Liver (tissue), 9 donors: ENCODE results near the gene AMOTL1. TPM values are rescaled to one million over a fixed set of nuclear protein-coding genes. Genes with fewer than 3 reads are reported as not detected.

Experiments used
- DNase-seq: peaks from one replicate; pipeline ENCODE4 v3.0.0-alpha.2; 2017; ENCODE audit warnings: low spot score
- H3K27ac ChIP-seq, 2 donors: one replicate each; pipeline ENCODE4 v1.7.0; 2013; ENCODE audit warnings: inconsistent platforms in 2 of 2, low read length in 2 of 2, control low read depth in 1 of 2, low read depth in 1 of 2, mild to moderate bottlenecking in 1 of 2
- H3K27me3 ChIP-seq, 4 donors: one replicate each; pipeline versions ENCODE4 v1.6.1 to v1.7.0; 2013; ENCODE audit warnings: low read length in 3 of 4, inconsistent platforms in 1 of 4, mild to moderate bottlenecking in 1 of 4, moderate library complexity in 1 of 4; ENCODE audit not compliant: control insufficient read depth in 4 of 4, insufficient read depth in 4 of 4
- H3K36me3 ChIP-seq, 4 donors: one replicate each; pipeline versions ENCODE4 v1.6.1 to v1.7.0; 2013; ENCODE audit warnings: low read length in 3 of 4, mild to moderate bottlenecking in 3 of 4, low read depth in 1 of 4, moderate library complexity in 1 of 4; ENCODE audit not compliant: control insufficient read depth in 4 of 4, insufficient read depth in 3 of 4
- H3K4me1 ChIP-seq, 4 donors: one replicate each; pipeline versions ENCODE4 v1.6.1 to v1.7.0; 2013; ENCODE audit warnings: low read length in 3 of 4, mild to moderate bottlenecking in 3 of 4, moderate library complexity in 1 of 4; ENCODE audit not compliant: control insufficient read depth in 4 of 4, insufficient read depth in 4 of 4
- H3K4me3 ChIP-seq, 3 donors: one replicate each; pipeline versions ENCODE4 v1.6.1 to v1.7.0; 2013; ENCODE audit warnings: low read length in 3 of 3, control low read depth in 1 of 3, low read depth in 1 of 3, mild to moderate bottlenecking in 1 of 3
- H3K9ac ChIP-seq, 2 donors: one replicate each; pipeline ENCODE4 v1.7.0; 2013; ENCODE audit warnings: low read length in 2 of 2, mild to moderate bottlenecking in 2 of 2, moderate library complexity in 2 of 2, control low read depth in 1 of 2, low read depth in 1 of 2
- H3K9me3 ChIP-seq, 4 donors: one replicate each; pipeline versions ENCODE4 v1.6.1 to v1.7.0; 2013; ENCODE audit warnings: low read length in 3 of 4; ENCODE audit not compliant: control insufficient read depth in 4 of 4
- ATF3 ChIP-seq: IDR thresholded peaks from 2 replicates; pipeline ENCODE4 v1.6.1; 2016; ENCODE audit warnings: antibody characterized with exemption
- CTCF ChIP-seq: fragments of 150-350 bp; IDR thresholded peaks from 2 replicates; pipeline ENCODE4 v1.5.1; 2017; ENCODE audit warnings: improper control_type of control experiment, low read depth, low read length; ENCODE audit not compliant: missing input control
- EGR1 ChIP-seq, 2 donors: IDR thresholded peaks; 2 replicates each; pipeline ENCODE4 v1.6.1; 2016 to 2018; ENCODE audit warnings: antibody characterized with exemption in 2 of 2, low read depth in 2 of 2
- FOXA1 ChIP-seq: IDR thresholded peaks from 2 replicates; pipeline ENCODE4 v1.6.1; 2016; ENCODE audit warnings: antibody characterized with exemption
- FOXA2 ChIP-seq: IDR thresholded peaks from 2 replicates; pipeline ENCODE4 v1.6.1; 2016; ENCODE audit warnings: antibody characterized with exemption
- GABPA ChIP-seq, 2 donors: IDR thresholded peaks in 1 of 2; conservative IDR thresholded peaks in 1 of 2; 2 replicates each; pipeline ENCODE4 v1.6.1; 2016; ENCODE audit warnings: antibody characterized with exemption in 2 of 2, mild to moderate bottlenecking in 1 of 2, moderate library complexity in 1 of 2
- HNF4A ChIP-seq, 2 donors: conservative IDR thresholded peaks; 2 replicates each; pipeline ENCODE4 v1.6.1; 2016; ENCODE audit warnings: antibody characterized with exemption in 2 of 2, mild to moderate bottlenecking in 2 of 2
- HNF4G ChIP-seq: IDR thresholded peaks from 2 replicates; pipeline ENCODE4 v1.6.1; 2016; ENCODE audit warnings: antibody characterized with exemption
- JUND ChIP-seq, 2 donors: IDR thresholded peaks; 2 replicates each; pipeline ENCODE4 v1.6.1; 2016; ENCODE audit warnings: antibody characterized with exemption in 2 of 2
- MAX ChIP-seq: IDR thresholded peaks from 2 replicates; pipeline ENCODE4 v1.6.1; 2016; ENCODE audit warnings: antibody characterized with exemption
- NR2F2 ChIP-seq: IDR thresholded peaks from 2 replicates; pipeline ENCODE4 v1.6.1; 2016; ENCODE audit warnings: antibody characterized with exemption
- RAD21 ChIP-seq, 2 donors: IDR thresholded peaks; 2 replicates each; pipeline ENCODE4 v1.6.1; 2016; ENCODE audit warnings: antibody characterized with exemption in 2 of 2, mild to moderate bottlenecking in 2 of 2
- REST ChIP-seq: IDR thresholded peaks from 2 replicates; pipeline ENCODE4 v1.6.1; 2016; ENCODE audit warnings: antibody characterized with exemption, mild to moderate bottlenecking
- RXRA ChIP-seq, 2 donors: IDR thresholded peaks; 2 replicates each; pipeline ENCODE4 v1.6.1; 2017 to 2018; ENCODE audit warnings: antibody characterized with exemption in 2 of 2, mild to moderate bottlenecking in 1 of 2
- TAF1 ChIP-seq: conservative IDR thresholded peaks from 2 replicates; pipeline ENCODE4 v1.6.1; 2016; ENCODE audit warnings: antibody characterized with exemption, mild to moderate bottlenecking
- YY1 ChIP-seq: IDR thresholded peaks from 2 replicates; pipeline ENCODE4 v1.6.1; 2016; ENCODE audit warnings: antibody characterized with exemption, mild to moderate bottlenecking
- ZBTB33 ChIP-seq: IDR thresholded peaks from 2 replicates; pipeline ENCODE4 v1.6.1; 2016; ENCODE audit warnings: antibody characterized with exemption
- WGBS: extraction: QIAGEN DNeasy Blood & Tissue Kit; methylation state at CpG from one replicate; pipeline ENCODE4 v1.1.7; 2013; 5-methylcytosine and 5-hydroxymethylcytosine counted together
- polyA plus RNA-seq, 2 donors: library from polyadenylated mRNA; stranded (reverse) in 1 of 2; unstranded in 1 of 2; fragments of 200-250 nt in 1 of 2; fragments of >200 nt in 1 of 2; fragmentation: Nextera tagmentation in 1 of 2; extraction: Ambion mirVana in 1 of 2; gene quantifications; one replicate each; pipeline versions ENCODE4 v1.2.1 to v1.2.3, GENCODE V29; 2013 to 2015
- total RNA-seq, 2 donors: library from RNA; depleted of rRNA; stranded (reverse); fragments of >200 nt; gene quantifications; one replicate each; pipeline ENCODE4 v1.2.3, GENCODE V29; 2014
- donor health status: healthy.
- donor health status: healthy.
- donor health status: healthy.
- donor health status: healthy.
- donor health status: healthy.

The AMOTL1 gene
- total and polyA plus RNA-seq, 4 donors: 2.2 to 29.5 (median 7.2) TPM

- Histone ChIP-seq H3K27me3 (no peaks in the 10 kb centered on the region), H3K4me1 (no peaks in the 10 kb centered on the region), H3K9ac (no peak overlapping the region), H3K27ac (no peak overlapping the region), H3K4me3 (no peak overlapping the region), H3K36me3 (no peaks in the 10 kb centered on the region), H3K9me3 (no peaks in the 10 kb centered on the region)
- DNase-seq: no peak
- WGBS: 90% methylated on average over 4 of the region's 4 CpGs
- TF ChIP-seq ATF3 (no peak), TAF1 (no peak), CTCF (no peak), REST (no peak), FOXA2 (no peak), GABPA (IDR thresholded peaks at IDR 0.05 in 1 of 2, conservative IDR thresholded peaks at IDR 0.05 in 1 of 2) (no peak), RAD21 (IDR thresholded peaks at IDR 0.05) (no peak), EGR1 (IDR thresholded peaks at IDR 0.05; ENCODE audit: low read depth in 2 of 2) (no peak), YY1 (no peak), ZBTB33 (no peak), RXRA (IDR thresholded peaks at IDR 0.05) (no peak), HNF4G (no peak)
Observed at GRCh38 chr11:94749369-94749768, 18.8 kb upstream of the AMOTL1 start.

- no peak overlapping the region for H3K9ac ChIP-seq
- no peaks in the 10 kb centered on the region for H3K27me3 ChIP-seq
- no peak overlapping the region for H3K27ac ChIP-seq
- no peak for DNase-seq
- no peaks in the 10 kb centered on the region for H3K36me3 ChIP-seq
- 71% methylated on average over 10 of the region's 10 CpGs for WGBS
- H3K9me3 ChIP-seq: no peaks in the 10 kb centered on the region
- no peak for TF ChIP-seq FOXA1
- no peak for TF ChIP-seq MAX
- TF ChIP-seq RXRA (IDR thresholded peaks at IDR 0.05): no peak
- no peak for TF ChIP-seq CTCF
- TF ChIP-seq HNF4A (conservative IDR thresholded peaks at IDR 0.05): no peak
- peak; percentile 70 for TF ChIP-seq NR2F2
- no peak for TF ChIP-seq JUND (IDR thresholded peaks at IDR 0.05)
- no peaks in the 10 kb centered on the region for H3K4me1 ChIP-seq
- no peak overlapping the region for H3K4me3 ChIP-seq
Observed at GRCh38 chr11:94750319-94751217, 17.6 kb upstream of the AMOTL1 start.
